ENCODE measurements around the gene ATXN2.
A peak's percentile ranks its signal among the peaks of the same experiment; 100 is the strongest.
"Not testable (repeated sequence)": the region's sequence is repeated elsewhere in the genome, so short reads cannot be mapped to it uniquely, and the experiment has no call there.

The ATXN2 gene

DNA sequence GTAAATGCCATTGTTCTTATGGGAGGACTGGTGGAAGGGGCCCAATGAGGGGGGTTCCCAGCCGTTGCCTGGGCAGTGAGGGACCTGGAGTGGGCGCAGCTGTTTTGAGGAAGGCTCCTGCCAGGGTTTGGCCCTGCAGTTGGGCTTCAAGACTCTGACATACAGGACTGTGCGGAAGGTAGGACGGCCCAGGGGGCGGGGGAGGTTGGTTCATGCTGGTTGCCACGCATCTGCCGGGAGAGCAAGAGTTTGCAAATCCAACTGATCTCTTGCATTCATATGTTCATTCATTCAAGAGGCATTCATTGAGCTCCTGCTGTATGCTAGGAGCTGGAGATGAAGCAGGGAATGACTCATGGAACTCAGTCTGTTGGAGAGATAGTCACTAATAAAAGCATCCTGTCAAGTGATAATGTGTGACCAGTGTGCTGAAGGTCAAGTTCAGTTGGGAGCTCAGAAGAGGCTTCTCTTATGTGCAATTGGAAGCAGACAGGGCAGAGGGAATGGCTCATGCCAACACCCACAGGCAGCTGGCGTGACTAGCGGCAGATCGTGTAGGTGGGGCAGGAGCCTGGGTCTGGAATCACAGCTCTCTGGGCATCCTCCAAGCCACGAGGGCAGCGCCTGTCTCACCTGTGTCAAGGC, 185.6 kb downstream of the ATXN2 start:
- DNase-seq = no peak

GRCh38 chr12:111412830-111413441, 186.2 kb downstream of the ATXN2 start:
- no peak for DNase-seq

GRCh38 chr12:111412007-111412829, 186.9 kb downstream of the ATXN2 start:
- no peak for DNase-seq

- no peak for DNase-seq
Measured at GRCh38 chr12:111411185-111411764, 187.8 kb downstream of the ATXN2 start.

DNA sequence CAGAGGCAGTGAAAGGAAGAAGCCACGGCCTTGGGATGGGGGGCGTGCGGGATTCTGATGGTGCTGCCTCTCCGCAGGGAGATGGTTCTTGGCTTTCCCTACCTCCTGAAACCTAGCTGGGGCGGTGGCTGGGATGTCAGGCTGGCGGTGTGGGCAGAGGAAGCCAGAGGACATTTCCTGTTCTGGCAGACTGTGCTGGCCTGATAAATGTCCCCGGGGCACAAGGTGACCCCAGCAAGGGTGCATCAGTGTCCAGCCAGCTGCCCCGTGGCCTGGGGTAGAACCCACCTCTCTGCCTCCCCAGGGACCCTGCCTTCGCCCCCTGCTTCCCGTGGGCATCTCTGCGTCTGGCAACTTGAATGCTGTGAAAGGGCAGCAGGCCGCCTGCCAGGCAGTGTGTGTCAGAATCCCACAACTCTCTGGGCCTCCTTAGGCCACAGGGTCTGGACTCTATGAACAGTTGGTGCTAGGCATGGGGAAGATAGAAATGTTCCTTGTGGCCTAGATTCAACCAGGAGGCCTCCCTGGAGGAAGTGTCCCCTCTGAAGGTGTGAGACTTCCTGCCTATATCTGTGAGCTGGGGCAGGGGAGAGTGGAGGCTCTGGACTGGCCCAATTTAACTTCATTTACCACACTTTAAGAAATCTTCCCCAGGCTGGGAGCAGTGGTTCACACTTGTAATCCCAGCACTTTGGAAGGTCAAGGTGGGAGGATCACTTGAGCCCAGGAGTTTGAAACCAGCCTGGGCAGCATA, 188.5 kb downstream of the ATXN2 start:
- no peak for DNase-seq

GRCh38 chr12:111409780-111410430, 189.2 kb downstream of the ATXN2 start:
- no peak for DNase-seq

DNA sequence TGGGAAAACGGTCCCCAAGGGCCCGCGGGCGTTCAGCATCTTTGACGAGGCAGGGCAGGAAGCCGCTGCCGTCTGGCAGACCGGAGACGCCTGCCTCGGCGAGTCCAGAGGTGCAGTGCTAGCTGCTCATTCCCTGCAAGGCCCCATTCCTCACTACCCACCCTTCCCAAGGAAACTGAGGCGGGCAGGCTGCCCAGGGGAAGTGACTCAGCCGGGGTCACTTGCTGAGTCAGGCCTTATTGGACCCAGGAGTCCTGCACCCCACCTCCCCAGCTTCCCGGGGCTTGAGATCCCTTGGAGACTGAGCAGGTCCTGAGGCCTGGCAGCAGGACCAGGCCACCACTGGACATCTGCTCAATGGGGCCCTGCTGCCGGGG, 189.7 kb downstream of the ATXN2 start:
- no peak for DNase-seq

- no peak for DNase-seq
Measured at GRCh38 chr12:111408686-111409402, 190.3 kb downstream of the ATXN2 start.

- DNase-seq = no peak
Measured at GRCh38 chr12:111408116-111408440, 191.0 kb downstream of the ATXN2 start.

GRCh38 chr12:111407377-111408115, 191.6 kb downstream of the ATXN2 start:
- no peak for DNase-seq

- peak; percentile 77 for DNase-seq
Measured at GRCh38 chr12:111406474-111407376, 192.4 kb downstream of the ATXN2 start.

GRCh38 chr12:111405859-111406473, 193.1 kb downstream of the ATXN2 start, which contains the start of gene SH2B3:
Gene SH2B3 (plus strand): TSS chr12:111405923. CDS start chr12:111418146, 12,223 bp downstream.
- peak; percentile 87 for DNase-seq

DNA sequence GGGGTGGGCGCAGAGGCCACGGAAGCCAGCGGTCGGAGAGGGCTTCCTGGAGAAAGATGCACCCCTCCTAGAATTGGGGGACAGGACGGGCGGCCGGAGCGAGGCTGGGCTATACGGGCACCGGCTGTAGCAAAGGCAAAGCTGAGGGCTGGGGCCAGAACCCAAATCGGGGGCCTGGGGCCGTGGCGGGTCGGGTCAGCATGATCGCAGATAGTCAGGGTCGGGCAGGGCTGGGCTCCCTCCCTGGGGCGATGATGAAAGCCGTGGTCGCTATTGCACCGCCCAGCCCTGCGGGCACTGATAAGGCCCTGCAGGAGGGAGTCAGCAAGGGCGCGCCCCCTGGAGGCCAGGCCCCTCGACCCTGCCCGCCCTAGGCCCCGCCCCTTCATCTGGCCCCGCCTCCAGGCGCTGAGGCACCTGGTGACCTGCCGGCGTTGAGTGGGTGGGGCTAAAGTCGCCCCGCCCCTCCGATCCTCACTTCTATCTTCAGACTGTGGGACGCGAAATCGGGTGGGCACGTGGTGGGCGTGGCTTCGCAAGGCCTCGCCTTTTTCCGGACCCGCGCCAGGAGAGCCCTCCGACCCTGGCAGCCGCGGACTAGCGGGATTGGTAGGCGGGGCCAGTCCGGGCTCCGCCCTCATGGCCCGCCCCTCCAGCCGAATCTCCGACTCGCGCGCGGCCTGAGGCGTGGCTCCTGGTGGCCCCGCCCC, 193.8 kb downstream of the ATXN2 start:
- DNase-seq = peak; percentile 100

GRCh38 chr12:111404362-111405148, 194.6 kb downstream of the ATXN2 start:
- DNase-seq = peak; percentile 86

- DNase-seq = not testable (repeated sequence)
Measured at GRCh38 chr12:111402490-111402824, 196.7 kb downstream of the ATXN2 start.

Measured in activated CD8-positive, alpha-beta memory T cell treated with anti-CD3 and anti-CD28 coated beads, Interleukin-2, amount 50 U/mL, for 48 hours (primary cell).